IgD-negative memory B cell (primary cell): ENCODE results near the gene EPC1. TPM values are rescaled to one million over a fixed set of nuclear protein-coding genes. Genes with fewer than 3 reads are reported as not detected.

Experiments used
- H3K27ac Mint-ChIP-seq, 3 donors: one replicate each; pipeline ENCODE4 v1.8.0; 2020 to 2022; ENCODE audit warnings: mild to moderate bottlenecking in 3 of 3, mixed read lengths in 3 of 3, moderate library complexity in 1 of 3
- H3K27me3 Mint-ChIP-seq: one replicate; pipeline ENCODE4 v1.8.0; 2021; ENCODE audit warnings: mixed read lengths
- H3K36me3 Mint-ChIP-seq: one replicate; pipeline ENCODE4 v1.8.0; 2020; ENCODE audit warnings: mild to moderate bottlenecking, mixed read lengths
- H3K4me1 Mint-ChIP-seq, 3 donors: one replicate each; pipeline ENCODE4 v1.8.0; 2020 to 2022; ENCODE audit warnings: mixed read lengths in 3 of 3, mild to moderate bottlenecking in 1 of 3
- H3K4me3 Mint-ChIP-seq, 4 donors: one replicate each; pipeline ENCODE4 v1.8.0; 2020 to 2022; ENCODE audit warnings: mild to moderate bottlenecking in 4 of 4, mixed read lengths in 4 of 4, moderate library complexity in 3 of 4
- H3K9me3 Mint-ChIP-seq, 3 donors: one replicate each; pipeline ENCODE4 v1.8.0; 2020 to 2021; ENCODE audit warnings: mixed read lengths in 3 of 3, mild to moderate bottlenecking in 1 of 3
- polyA plus RNA-seq: library from polyadenylated mRNA; unstranded; fragments of 300-500 nt; fragmentation: Illumina TruSeq; gene quantifications from one replicate; pipeline ENCODE4 v1.2.3, GENCODE V29; 2021

EPC1 gene
- polyA plus RNA-seq, 1 donor from 2014 or later, result 78.9 TPM

- Mint-ChIP-seq H3K27me3 (no peaks in the 10 kb centered on the region), H3K4me1 (peaks cover 12 to 25% (median 17%) of the 10 kb centered on the region in 3 donors), H3K4me3 (peak overlapping the region in 1 of 4 donors; percentile 3), H3K27ac (no peak overlapping the region), H3K9me3 (no peaks in the 10 kb centered on the region), H3K36me3 (no peaks in the 10 kb centered on the region)
These were observed 47.5 kb downstream of the EPC1 start for GRCh38 chr10:32299354-32299980.

- Mint-ChIP-seq H3K36me3 (no peaks in the 10 kb centered on the region), H3K27me3 (no peaks in the 10 kb centered on the region), H3K4me3 (peak overlapping the region in 1 of 4 donors; percentile 11), H3K27ac (peak overlapping the region in 1 of 3 donors; percentile 50), H3K4me1 (peaks cover 12 to 21% (median 12%) of the 10 kb centered on the region in 3 donors), H3K9me3 (no peaks in the 10 kb centered on the region)
These were observed 48.7 kb downstream of the EPC1 start for GRCh38 chr10:32298075-32298812.

GRCh38 chr10:32295027-32295426 lies 51.9 kb downstream of the EPC1 start:
- Mint-ChIP-seq H3K36me3 (no peaks in the 10 kb centered on the region), H3K27me3 (no peaks in the 10 kb centered on the region), H3K4me3 (no peak overlapping the region), H3K27ac (no peak overlapping the region), H3K9me3 (no peaks in the 10 kb centered on the region), H3K4me1 (peaks cover 5 to 15% (median 6%) of the 10 kb centered on the region in 3 donors)

GRCh38 chr10:32293581-32293980 lies 53.4 kb downstream of the EPC1 start:
- Mint-ChIP-seq H3K27me3 (no peaks in the 10 kb centered on the region), H3K4me1 (peaks cover 0 to 10% (median under 1%) of the 10 kb centered on the region in 3 donors), H3K27ac (no peak overlapping the region), H3K4me3 (no peak overlapping the region), H3K9me3 (no peaks in the 10 kb centered on the region), H3K36me3 (no peaks in the 10 kb centered on the region)

GRCh38 chr10:32279795-32280194 lies 67.2 kb downstream of the EPC1 start:
- Mint-ChIP-seq H3K36me3 (peaks cover 11% of the 10 kb centered on the region), H3K9me3 (no peaks in the 10 kb centered on the region), H3K27ac (peak overlapping the region in 1 of 3 donors; percentile 43), H3K4me1 (peaks cover 4 to 11% (median 5%) of the 10 kb centered on the region in 3 donors), H3K4me3 (no peak overlapping the region), H3K27me3 (no peaks in the 10 kb centered on the region)

GRCh38 chr10:32273336-32273735 lies 73.6 kb downstream of the EPC1 start:
- Mint-ChIP-seq H3K27ac (no peak overlapping the region), H3K4me1 (peaks cover 8 to 12% (median 9%) of the 10 kb centered on the region in 3 donors), H3K4me3 (no peak overlapping the region), H3K9me3 (no peaks in the 10 kb centered on the region), H3K27me3 (no peaks in the 10 kb centered on the region), H3K36me3 (peaks cover 12% of the 10 kb centered on the region)

- H3K4me1 Mint-ChIP-seq, result peaks cover 5 to 9% (median 5%) of the 10 kb centered on the region in 3 donors
- H3K9me3 Mint-ChIP-seq, result no peaks in the 10 kb centered on the region
- H3K4me3 Mint-ChIP-seq, result no peak overlapping the region
- peaks cover 7% of the 10 kb centered on the region for H3K36me3 Mint-ChIP-seq
- no peak overlapping the region for H3K27ac Mint-ChIP-seq
- H3K27me3 Mint-ChIP-seq, result no peaks in the 10 kb centered on the region
These were observed 75.3 kb downstream of the EPC1 start for GRCh38 chr10:32271617-32272016.

GRCh38 chr10:32269343-32270100 lies 77.4 kb downstream of the EPC1 start:
- H3K27ac Mint-ChIP-seq, result no peak overlapping the region
- no peaks in the 10 kb centered on the region for H3K27me3 Mint-ChIP-seq
- H3K9me3 Mint-ChIP-seq, result no peaks in the 10 kb centered on the region
- peaks cover 4 to 7% (median 5%) of the 10 kb centered on the region in 3 donors for H3K4me1 Mint-ChIP-seq
- H3K4me3 Mint-ChIP-seq, result no peak overlapping the region
- peaks cover 7% of the 10 kb centered on the region for H3K36me3 Mint-ChIP-seq

- Mint-ChIP-seq H3K27ac (no peak overlapping the region), H3K4me1 (peaks cover 2 to 7% (median 5%) of the 10 kb centered on the region in 3 donors)
These were observed 78.2 kb downstream of the EPC1 start for GRCh38 chr10:32268788-32269187.

GRCh38 chr10:32266979-32267378 lies 80.0 kb downstream of the EPC1 start:
- H3K4me3 Mint-ChIP-seq, result peak overlapping the region in 1 of 4 donors; percentile 45
- H3K36me3 Mint-ChIP-seq, result peaks cover 6% of the 10 kb centered on the region
- H3K4me1 Mint-ChIP-seq, result peaks cover 0 to 1% (median 0%) of the 10 kb centered on the region in 3 donors
- no peaks in the 10 kb centered on the region for H3K27me3 Mint-ChIP-seq
- H3K9me3 Mint-ChIP-seq, result no peaks in the 10 kb centered on the region
- peak overlapping the region in 2 of 3 donors; percentile 16 to 72 for H3K27ac Mint-ChIP-seq

More at GRCh38 chr10:32268788-32269187, 78.2 kb downstream of the EPC1 start:
- Mint-ChIP-seq H3K36me3 (peaks cover 7% of the 10 kb centered on the region), H3K9me3 (no peaks in the 10 kb centered on the region), H3K4me3 (no peak overlapping the region), H3K27me3 (no peaks in the 10 kb centered on the region)

- Mint-ChIP-seq H3K36me3 (peaks cover 6% of the 10 kb centered on the region), H3K4me1 (peaks cover 0 to 1% (median 0%) of the 10 kb centered on the region in 3 donors), H3K4me3 (no peak overlapping the region)
These were observed 80.4 kb downstream of the EPC1 start for GRCh38 chr10:32266566-32266965.

GRCh38 chr10:32265756-32266155 lies 81.2 kb downstream of the EPC1 start:
- no peak overlapping the region for H3K27ac Mint-ChIP-seq
- no peaks in the 10 kb centered on the region for H3K9me3 Mint-ChIP-seq
- H3K36me3 Mint-ChIP-seq, result peaks cover 4% of the 10 kb centered on the region
- no peaks in the 10 kb centered on the region for H3K27me3 Mint-ChIP-seq
- peaks cover 0 to 1% (median 0%) of the 10 kb centered on the region in 3 donors for H3K4me1 Mint-ChIP-seq
- H3K4me3 Mint-ChIP-seq, result no peak overlapping the region

More at GRCh38 chr10:32266566-32266965, 80.4 kb downstream of the EPC1 start:
- peak overlapping the region in 2 of 3 donors; percentile 16 to 72 for H3K27ac Mint-ChIP-seq
- H3K27me3 Mint-ChIP-seq, result no peaks in the 10 kb centered on the region
- no peaks in the 10 kb centered on the region for H3K9me3 Mint-ChIP-seq

- Mint-ChIP-seq H3K4me3 (no peak overlapping the region), H3K27me3 (no peaks in the 10 kb centered on the region), H3K36me3 (no peaks in the 10 kb centered on the region), H3K27ac (no peak overlapping the region), H3K4me1 (peaks cover 0 to 1% (median 0%) of the 10 kb centered on the region in 3 donors), H3K9me3 (no peaks in the 10 kb centered on the region)
These were observed 83.7 kb downstream of the EPC1 start for GRCh38 chr10:32263300-32263699.

GRCh38 chr10:32259551-32259950 lies 87.4 kb downstream of the EPC1 start:
- Mint-ChIP-seq H3K27ac (no peak overlapping the region), H3K4me1 (peaks cover 6 to 9% (median 6%) of the 10 kb centered on the region in 3 donors), H3K4me3 (no peak overlapping the region)

More at GRCh38 chr10:32259551-32259950, 87.4 kb downstream of the EPC1 start:
- no peaks in the 10 kb centered on the region for H3K9me3 Mint-ChIP-seq
- no peaks in the 10 kb centered on the region for H3K27me3 Mint-ChIP-seq
- H3K36me3 Mint-ChIP-seq, result no peaks in the 10 kb centered on the region
